Activated CD8-positive, alpha-beta memory T cell treated with anti-CD3 and anti-CD28 coated beads for 36 hours (primary cell): ENCODE results near the gene SEMA4C. TPM values are rescaled to one million over a fixed set of nuclear protein-coding genes. Genes with fewer than 3 reads are reported as not detected.

Source experiments
- CTCF ChIA-PET: fragments of 350-600 bp; sonication (Branson Sonifier 250); formaldehyde crosslinking; loops from one replicate; lab custom pipeline; 2021; ENCODE audit warnings: antibody characterized with exemption; lab: Charles Lee
- POLR2A ChIA-PET: fragments of 350-600 bp; sonication (Branson Sonifier 250); formaldehyde crosslinking; loops from one replicate; lab custom pipeline; 2021; ENCODE audit warnings: antibody characterized with exemption; lab: Charles Lee
- total RNA-seq, 2 experiments: library from RNA; stranded (reverse); gene quantifications; one replicate each; pipeline ENCODE4 v1.2.3, GENCODE V29; 2021

Gene SEMA4C
- total RNA-seq, 2 experiments from 2014 or later, result 11.9 to 13.4 TPM

DNA sequence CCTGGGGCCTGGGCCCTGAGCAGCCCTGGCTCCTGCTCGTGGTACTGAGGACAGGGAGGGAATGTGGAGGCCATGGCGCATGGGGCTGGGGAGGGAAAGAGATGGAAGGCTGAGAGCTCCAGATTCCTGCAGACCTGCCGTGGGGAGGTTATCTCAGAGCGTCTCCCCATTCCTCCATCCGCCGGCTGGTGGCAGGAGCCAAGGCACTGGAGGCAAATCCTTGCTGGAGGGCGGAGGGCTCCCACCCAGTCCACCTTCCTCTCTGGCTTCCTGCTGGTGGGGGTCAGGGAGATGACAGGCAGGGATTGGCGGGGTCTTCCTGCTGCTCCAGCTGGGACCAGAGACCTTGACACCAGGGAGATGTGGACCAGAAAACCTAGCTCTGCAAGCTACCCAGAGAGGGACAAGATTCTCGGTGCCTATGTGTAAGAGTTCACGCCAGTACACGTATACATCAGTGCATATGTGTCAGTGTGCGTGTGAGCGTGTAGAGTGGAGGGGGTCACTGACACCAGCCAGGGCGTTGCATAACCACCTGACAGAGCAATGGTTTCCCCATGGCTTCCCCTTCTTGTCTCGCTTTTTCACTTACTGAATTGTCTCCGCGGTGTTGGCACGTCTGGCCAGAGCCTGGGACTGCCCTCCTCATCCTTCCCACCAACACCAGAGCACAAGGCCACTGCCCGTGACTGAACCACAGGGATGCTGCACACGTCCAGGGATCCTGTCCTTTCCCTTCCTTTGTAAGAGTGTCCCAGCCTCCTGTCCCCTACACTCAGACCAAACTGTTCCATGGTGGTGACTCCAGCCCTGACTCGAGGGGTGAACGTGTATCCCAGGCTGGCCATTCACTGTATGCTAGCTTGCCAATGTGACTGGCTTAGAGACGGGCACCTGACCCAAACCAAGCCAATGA, 15.8 kb upstream of the SEMA4C start:
- CTCF ChIA-PET, result no interaction called here
- POLR2A ChIA-PET, result no interaction called here

DNA sequence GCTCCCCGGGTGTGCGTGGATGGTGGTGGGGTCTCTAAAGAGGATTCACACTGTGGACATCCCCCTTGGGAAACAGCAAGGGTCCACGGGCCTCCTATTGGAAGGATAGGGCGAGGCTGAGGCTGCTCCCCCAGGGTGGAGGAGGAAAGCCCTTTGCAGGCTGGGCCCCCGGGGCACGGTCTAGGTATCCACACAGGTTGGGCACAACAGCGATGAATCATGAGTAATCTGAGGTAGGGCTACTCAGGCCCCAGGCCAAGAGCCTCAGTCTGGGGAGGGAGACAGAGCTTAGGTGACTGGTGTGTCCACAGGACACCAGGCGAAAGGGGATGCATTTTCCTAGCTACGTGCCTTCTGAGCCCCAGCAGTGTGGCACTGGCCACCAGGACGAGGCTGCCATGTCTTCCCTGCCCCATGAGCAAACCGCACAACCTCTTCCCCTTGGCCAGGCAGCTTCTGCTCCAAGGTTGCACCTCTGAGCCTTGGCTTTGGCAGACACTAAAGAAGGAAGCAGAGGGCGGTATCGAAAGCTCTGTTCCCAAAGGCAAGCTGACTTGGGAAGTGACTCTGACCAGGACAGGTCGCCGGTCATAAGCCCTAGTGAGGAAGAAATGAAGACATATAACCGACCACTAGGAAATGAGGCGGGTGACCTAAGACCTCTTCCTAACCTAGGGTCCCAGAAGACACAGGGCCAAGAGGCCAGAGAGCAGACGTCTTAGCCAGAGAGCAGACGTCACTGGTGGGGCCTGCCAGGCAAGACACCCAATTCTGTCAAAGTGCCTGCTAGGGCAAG, 14.6 kb upstream of the SEMA4C start:
- ChIA-PET POLR2A (no interaction called here), CTCF (interaction anchor here (1.2 kb wide), 1 partner anchor 13 kb away, joined by 3 read pairs; no protein-coding TSS in a partner anchor)

DNA sequence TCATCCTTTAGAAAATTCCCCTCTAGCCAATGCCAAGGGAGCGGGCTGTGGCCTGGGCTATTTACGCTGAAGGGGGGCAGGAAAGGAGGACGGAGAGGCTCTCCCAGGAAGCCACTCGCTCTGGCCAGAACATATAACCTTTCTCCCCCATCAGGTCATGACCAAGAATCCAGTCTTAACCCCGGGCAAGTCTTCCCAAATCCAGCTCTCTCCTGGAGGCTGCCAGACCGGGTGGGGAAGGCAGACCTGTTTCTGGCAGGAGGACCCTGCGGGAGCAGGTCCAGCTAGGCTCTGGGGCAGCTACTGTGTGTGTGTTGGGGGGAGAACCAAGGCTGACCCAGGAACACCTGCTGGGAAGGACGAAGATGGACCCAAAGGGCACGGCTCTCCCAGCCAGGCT, 13.4 kb upstream of the SEMA4C start:
- CTCF ChIA-PET, result interaction anchor here (1.2 kb wide), 1 partner anchor 12 kb away, joined by 3 read pairs; no protein-coding TSS in a partner anchor
- POLR2A ChIA-PET, result no interaction called here

DNA sequence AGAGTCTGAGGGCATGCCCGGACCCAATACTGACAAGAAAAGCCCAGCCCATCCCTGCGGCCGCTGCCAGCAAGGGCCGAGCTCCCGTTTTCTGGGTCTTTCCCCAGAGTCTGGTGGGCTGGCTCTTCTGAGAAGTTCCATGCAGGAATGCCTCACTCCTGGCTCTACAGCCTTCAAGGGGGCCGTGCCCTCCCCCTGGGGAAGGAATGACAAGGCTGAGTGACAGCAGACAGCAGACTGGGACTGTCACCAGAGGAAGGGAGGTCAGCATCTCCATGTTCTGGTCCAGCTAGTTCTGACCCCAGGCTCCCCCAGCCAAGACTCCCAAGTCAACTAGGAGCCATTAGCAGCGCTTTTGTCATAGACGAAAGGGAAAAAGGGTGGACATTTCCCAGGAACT, 13.0 kb upstream of the SEMA4C start:
- CTCF ChIA-PET, result interaction anchor here (1.2 kb wide), 1 partner anchor 11 kb away, joined by 3 read pairs; no protein-coding TSS in a partner anchor
- POLR2A ChIA-PET, result no interaction called here

DNA sequence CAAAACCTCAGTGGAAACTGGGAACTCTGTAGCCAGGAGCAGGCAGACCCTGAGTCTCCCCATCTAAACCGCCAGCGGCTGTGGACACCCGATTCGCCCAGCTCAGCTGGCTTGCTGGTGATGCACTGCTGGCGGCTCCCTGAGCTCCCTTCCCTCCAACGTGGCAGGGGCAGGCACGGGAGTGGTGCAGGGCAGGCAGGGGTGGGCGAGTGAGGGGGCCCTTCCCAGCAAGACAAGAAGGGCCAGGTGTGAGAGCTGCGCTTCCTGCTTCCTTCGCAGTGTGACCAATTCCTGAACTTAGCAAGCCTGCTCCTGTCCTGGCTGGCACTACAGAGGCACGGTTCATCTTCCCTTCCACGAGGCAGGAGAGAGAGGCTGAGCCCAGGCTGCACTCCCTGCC, 12.3 kb upstream of the SEMA4C start:
- CTCF ChIA-PET, result interaction anchor here (0.9 kb wide), 1 partner anchor 25 kb away, joined by 3 read pairs; the partner anchor contains the start of gene ANKRD39
- POLR2A ChIA-PET, result no interaction called here

GRCh38 chr2:96881349-96882195, 11.7 kb upstream of the SEMA4C start:
- ChIA-PET CTCF (interaction anchor here (0.9 kb wide), 1 partner anchor 24 kb away, joined by 3 read pairs; the partner anchor contains the start of gene ANKRD39), POLR2A (interaction anchor here (0.6 kb wide), 1 partner anchor 17 kb away, joined by 4 read pairs; no protein-coding TSS in a partner anchor)

DNA sequence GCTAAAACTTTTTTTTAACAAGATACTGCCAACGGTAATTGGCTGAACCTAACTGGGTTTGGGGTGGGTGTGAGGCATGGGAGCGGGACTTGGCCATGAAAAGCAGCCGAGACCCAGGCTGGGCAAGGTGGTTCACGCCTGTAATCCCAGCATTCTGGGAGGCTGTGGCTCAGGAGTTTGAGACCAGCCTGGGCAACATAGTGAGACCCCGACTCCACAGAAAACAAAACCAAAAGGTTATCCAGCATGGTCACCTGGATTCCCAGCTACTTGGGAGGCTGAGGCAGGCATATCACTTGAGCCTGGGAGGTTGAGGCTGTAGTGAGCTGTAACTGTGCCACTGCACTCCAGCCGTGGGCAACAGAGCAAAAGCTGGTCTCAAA, 11.0 kb upstream of the SEMA4C start:
- ChIA-PET POLR2A (interaction anchor here (0.6 kb wide), 1 partner anchor 17 kb away, joined by 4 read pairs; no protein-coding TSS in a partner anchor), CTCF (no interaction called here)

DNA sequence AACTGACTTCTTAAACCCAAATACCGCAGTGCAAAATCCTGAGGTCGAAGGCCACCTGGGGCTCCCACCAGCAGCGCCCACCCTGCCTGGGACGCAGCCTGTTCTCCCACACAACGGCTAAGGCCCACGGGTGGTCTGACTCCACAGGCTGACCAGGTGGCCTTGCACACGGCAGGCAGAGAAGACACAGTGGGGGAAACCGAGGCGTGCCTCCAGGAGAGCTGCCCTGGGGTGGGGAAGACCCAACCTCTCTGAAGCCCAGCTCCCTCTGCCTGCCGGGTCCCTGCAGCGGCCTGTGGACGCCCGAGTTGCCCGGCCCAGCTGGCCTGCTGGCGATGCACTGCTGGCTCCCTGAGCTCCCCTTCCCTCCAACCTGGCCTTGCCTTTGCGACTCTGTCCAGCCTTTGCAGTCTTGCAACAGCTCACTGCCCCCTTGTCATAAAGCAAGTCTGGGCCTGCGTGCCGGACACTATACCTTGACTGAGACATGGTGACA, 9.7 kb upstream of the SEMA4C start:
- ChIA-PET POLR2A (no interaction called here), CTCF (interaction anchor here (0.8 kb wide), 1 partner anchor 74 kb away, joined by 3 read pairs; no protein-coding TSS in a partner anchor)

GRCh38 chr2:96878796-96879544, 9.1 kb upstream of the SEMA4C start:
- CTCF ChIA-PET, result interaction anchor here (0.8 to 1.3 kb wide), 2 partner anchors 72 to 75 kb away, joined by 3 read pairs; no protein-coding TSS in a partner anchor
- POLR2A ChIA-PET, result no interaction called here

GRCh38 chr2:96878171-96878570, 8.3 kb upstream of the SEMA4C start:
- ChIA-PET POLR2A (no interaction called here), CTCF (interaction anchor here (1.3 kb wide), 1 partner anchor 73 kb away, joined by 3 read pairs; no protein-coding TSS in a partner anchor)

DNA sequence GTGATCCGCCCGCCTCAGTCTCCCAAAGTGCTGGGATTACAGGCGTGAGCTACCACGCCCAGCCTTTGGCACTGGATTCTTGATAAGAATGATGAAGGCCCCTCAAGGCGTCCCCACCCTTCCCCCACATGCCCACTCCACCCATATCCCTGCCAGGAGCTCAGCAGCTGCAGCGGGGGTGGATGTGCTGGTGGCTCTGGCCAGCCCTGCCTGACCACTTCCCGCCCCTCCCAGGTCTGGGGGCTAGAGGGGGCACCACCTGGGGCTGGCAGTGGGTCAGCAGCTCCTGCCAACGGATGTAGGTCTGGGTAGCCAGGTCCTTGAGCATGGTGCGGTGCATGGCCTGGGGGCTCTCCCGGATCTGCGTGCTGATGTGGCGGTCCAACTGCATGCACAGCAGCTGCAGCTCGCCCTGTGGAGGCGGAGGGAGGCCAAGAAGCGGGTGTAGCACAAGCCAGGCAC, 7.8 kb upstream of the SEMA4C start:
- ChIA-PET CTCF (interaction anchor here (1.3 kb wide), 1 partner anchor 74 kb away, joined by 3 read pairs; no protein-coding TSS in a partner anchor), POLR2A (no interaction called here)

GRCh38 chr2:96877042-96877451, 7.2 kb upstream of the SEMA4C start:
- CTCF ChIA-PET, result interaction anchor here (0.7 kb wide), 1 partner anchor 44 kb away, joined by 3 read pairs; no protein-coding TSS in a partner anchor
- POLR2A ChIA-PET, result no interaction called here

GRCh38 chr2:96876269-96877041, 6.6 kb upstream of the SEMA4C start:
- CTCF ChIA-PET, result interaction anchor here (0.7 to 1.2 kb wide), 2 partner anchors 18 to 43 kb away, joined by 3 to 4 read pairs; no protein-coding TSS in a partner anchor
- POLR2A ChIA-PET, result no interaction called here

DNA sequence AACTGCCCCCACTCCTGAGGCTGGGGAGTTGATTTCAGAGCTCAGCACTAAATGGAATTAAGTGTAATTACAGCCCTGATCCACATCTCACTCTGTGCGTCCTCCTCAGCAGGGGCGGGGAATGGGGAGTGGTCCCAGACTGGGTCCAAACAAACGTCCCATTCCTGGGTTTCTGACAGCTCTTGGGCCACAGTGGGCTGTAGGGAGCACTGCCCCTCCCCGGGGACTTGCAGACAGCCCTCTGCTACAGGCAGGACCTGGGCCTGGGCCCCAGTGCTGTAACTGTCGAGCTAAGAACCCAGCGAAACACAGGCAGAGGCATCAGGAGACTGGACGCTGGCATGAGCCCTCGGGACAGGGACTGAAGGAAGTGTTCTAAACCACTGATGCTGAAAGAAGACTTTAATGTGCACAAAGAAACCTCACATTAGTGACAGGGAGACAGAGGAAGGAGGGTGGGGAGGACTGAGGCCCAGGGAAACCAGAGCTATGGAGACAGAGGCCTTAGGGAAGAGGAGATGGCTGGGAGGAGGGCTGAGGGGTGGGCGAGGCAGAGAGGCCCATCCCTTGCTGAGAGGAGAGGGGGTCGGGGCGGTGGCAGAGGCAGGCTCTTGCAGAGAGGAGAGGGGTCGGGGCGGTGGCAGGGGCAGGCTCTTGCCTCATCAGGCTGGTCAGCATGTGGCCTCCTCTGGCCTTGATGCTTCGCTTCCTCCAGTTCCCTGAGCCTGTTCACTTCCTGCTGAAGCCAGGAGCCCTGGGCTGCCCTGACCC, 5.8 kb upstream of the SEMA4C start:
- ChIA-PET POLR2A (no interaction called here), CTCF (interaction anchor here (1.1 to 1.2 kb wide), 2 partner anchors 17 to 75 kb away, joined by 4 to 5 read pairs; no protein-coding TSS in a partner anchor)

DNA sequence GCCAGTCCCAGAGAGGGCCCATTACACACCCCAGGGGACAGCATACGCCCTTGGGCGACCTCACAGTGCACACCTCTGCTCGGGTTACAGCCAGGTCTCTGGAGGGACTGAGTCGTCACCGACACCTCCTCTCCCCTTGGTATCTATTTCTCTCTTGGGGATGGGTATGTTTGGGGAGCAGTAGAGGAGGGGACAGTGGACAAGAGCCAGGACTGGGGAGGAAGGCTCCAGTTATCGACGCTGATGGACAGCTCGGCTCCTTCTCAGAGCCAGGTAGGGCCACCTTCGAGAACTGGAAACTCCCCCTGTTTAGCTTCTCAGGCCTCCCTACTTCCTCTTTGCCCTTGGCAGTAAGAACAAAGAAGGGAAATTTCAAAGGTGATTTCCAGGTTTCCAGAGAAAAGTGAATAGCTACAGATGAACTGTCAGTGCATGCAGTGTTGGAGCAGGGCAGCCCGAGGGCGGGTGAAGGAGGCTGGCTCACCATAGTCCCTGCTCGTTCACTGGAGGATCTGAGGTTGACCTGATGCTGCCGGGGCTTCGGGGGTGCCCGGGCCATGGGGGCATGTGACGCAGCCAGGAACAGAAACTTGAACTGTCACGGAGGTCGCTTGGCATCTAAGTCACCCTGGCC, 4.4 kb upstream of the SEMA4C start:
- CTCF ChIA-PET, result interaction anchor here (0.6 to 1.1 kb wide), 2 partner anchors 77 kb away, joined by 3 to 5 read pairs; no protein-coding TSS in a partner anchor
- POLR2A ChIA-PET, result interaction anchor here (0.6 kb wide), 1 partner anchor 16 kb away, joined by 4 read pairs; no protein-coding TSS in a partner anchor
